8988T (cell line): Measurements from ENCODE around the gene FAM83F.

Experiments used
- DNase-seq: peaks from one replicate; pipeline ENCODE4 v3.0.0; 2011

Gene FAM83F

DNA sequence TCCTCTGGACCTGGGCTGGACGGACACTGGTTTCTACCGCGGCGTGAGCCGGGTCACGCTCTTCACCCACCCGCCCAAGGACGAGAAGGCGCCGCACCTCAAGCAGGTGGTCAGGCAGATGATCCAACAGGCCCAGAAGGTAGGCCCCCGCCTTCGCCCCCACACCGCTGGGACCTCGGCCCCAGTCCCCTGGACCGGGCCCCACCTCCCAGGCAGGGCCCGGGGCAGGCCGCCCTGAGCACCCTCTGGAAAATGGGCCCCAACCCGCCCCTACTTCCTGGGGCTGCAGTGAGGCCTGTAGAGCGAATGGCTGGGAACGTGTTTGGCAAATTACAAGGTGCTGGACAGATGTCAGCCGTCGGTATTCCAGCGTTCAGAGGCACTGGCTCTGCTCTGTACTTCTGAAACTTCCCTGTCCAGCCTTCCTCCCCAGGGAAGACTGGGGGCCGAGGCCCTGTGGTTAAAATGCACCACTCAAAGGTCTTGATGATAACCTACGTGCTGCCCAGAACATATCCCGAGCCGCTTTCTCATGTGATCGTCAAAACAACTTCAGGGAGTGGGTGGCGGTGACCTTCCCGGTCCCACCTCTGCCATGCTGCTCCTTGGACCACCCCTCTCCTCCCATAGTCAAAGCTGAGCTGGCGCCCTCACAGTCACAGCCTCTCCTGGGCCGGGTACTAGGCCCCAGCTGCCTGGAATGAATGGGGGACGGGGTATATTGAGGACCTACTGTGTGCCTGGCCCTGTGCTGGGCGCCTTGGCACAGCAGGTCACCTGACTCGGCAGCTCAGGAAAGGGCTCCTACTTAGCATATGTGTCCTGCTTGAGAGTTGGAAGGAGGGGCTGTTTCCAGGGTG lies 869 bp downstream of the FAM83F start:
- no peak for DNase-seq

GRCh38 chr22:39996732-39997131 lies 2.0 kb downstream of the FAM83F start:
- DNase-seq, result no peak

DNA sequence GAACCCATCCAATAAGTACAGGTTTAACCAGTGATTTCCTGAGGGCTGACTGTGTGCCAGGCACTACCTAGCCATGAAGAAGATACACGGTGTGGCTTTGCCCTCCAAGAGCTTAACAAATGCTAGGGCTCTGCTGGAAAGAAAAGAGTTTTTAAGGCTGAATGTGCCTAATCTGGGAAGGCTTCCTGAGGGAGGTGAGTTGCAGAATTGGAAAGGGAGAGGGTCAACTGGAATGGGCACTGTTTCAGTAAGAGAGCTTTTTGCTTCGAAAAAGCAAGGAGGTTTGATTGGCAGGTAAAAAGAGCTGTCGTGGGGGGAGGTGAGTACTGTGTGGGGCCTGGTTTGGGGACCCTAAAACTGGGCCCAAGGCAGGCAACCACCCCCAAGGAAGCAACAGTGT lies 2.7 kb downstream of the FAM83F start:
- no peak for DNase-seq

GRCh38 chr22:39997939-39998726 lies 3.4 kb downstream of the FAM83F start:
- no peak for DNase-seq

GRCh38 chr22:39999144-39999757 lies 4.5 kb downstream of the FAM83F start:
- DNase-seq, result no peak

- DNase-seq, result no peak
Measured at GRCh38 chr22:40000171-40000570, 5.4 kb downstream of the FAM83F start.

DNA sequence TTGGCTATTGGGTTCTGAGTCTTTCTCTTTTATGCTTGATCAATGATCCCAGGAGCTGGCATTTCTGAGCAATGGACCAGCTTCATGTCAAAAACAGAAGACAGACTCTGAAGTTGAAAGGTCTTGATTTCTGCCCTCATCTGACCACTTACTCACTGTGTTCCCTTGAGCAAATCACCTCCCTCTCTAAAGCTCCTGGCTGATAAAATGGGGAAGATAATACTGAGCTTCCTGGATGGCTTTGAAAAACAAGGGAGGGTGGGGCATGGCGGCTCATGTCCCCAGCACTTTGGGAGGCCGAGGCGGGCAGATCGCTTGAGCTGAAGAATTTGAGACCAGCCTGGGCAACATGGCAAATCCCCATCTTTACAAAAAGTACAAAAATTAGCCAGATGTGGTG lies 6.4 kb downstream of the FAM83F start:
- DNase-seq, result no peak

GRCh38 chr22:40001800-40002577 lies 7.2 kb downstream of the FAM83F start:
- no peak for DNase-seq

GRCh38 chr22:40002935-40003715 lies 8.4 kb downstream of the FAM83F start:
- no peak for DNase-seq

DNA sequence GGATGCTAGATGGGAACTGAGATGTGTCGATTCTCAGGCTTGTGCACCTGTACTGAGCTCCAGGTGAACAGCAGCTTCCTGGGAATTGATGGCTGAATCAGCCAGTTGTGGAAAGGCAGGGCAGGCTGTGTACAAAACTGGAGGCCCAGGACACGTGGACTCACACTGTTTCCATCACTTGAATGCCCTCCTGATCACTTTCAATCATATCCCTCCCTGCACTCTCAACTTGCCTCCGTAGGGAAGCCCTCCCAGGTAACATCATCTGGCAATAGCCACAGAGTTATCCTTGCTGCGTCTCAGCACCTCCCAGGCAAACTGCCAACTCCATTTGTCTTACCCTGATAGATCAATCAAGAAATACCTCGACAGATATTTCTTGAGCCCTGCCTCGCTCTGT lies 10.1 kb downstream of the FAM83F start:
- no peak for DNase-seq

DNA sequence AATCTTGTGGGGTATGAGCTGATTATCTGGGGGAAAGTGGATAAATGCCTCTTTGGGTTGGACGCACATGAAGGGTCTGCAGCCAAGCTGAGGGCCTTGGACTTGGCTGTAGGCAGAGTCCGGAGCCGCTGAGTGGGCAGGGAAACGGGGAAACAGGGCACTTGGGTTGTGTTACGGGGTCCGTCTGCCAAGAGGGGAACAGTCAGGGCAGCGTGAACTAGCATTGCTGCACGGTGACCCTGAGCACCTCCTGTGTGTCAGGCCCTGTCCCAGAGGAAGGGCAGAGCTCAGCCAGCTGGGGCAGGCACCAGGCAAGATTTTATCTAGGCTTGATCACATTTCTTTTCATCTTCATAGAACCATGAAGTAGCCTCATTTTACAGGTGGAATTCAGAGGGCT lies 11.9 kb downstream of the FAM83F start:
- no peak for DNase-seq

DNA sequence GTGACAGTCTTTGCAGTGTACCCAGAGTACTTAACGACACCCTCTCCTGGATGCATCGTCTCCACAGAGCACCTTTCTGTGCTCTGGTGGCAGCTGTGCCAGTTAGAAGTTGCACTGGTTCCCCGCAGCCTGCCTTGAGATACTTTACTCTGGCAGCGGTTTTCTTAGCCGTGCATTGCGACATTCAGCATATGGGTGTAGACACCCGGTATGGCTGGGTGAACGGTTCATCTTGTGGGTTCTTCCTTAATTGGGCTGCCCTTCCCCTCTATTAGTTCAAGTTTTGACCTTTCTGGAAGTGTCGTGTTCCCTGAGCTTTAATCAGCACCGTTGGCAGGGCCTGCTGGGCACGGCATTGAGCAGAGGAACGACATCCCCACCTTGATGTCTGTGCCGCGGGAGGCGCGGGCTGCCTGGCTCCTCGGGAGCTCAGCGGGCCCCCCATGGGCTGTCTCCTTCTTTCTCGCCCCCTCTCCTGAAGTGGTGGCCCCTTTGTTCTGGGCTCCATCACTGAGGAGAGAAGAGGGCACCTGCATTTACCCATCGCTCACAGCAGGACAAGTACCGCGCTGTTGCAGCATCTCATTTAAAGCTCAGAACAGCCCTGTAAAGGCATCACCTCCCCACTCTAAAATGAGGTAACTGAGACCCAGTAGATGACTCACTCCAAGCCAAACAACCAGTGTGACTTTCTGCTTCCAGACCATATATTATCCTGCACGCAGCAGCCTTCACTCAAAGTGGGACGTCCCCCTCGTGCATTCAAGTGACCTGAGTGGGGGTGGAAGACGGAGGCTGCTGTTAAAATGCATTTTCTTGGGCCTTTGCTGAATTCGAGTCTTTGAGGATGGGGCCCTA lies 13.3 kb downstream of the FAM83F start:
- no peak for DNase-seq

DNA sequence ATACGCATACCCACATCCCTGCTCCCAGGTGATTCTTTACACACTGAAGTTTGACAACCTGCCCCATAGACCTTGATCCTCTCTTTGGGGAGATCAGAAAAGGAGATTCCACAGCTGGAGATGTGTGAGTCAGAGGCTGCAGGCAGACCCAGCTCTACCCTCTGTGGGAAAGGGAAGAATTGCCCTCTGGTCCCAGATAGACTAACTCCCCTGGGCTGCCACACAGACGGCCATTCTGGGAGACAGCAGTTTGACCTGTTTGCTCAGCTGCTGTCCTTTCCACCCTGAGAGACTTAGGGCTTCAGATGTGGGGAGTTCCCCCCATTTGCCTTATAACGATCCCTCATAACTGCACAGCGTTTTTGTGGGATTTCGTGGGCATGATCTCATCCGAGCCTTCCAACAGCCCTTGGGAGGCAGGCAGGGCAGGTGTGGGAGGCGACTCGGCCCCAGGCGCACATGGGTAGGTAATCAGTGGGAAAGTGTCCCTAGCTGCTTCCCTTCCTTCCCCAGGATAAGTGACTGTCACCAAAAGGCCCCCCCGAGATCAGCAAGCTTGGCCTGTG lies 14.1 kb downstream of the FAM83F start:
- no peak for DNase-seq

DNA sequence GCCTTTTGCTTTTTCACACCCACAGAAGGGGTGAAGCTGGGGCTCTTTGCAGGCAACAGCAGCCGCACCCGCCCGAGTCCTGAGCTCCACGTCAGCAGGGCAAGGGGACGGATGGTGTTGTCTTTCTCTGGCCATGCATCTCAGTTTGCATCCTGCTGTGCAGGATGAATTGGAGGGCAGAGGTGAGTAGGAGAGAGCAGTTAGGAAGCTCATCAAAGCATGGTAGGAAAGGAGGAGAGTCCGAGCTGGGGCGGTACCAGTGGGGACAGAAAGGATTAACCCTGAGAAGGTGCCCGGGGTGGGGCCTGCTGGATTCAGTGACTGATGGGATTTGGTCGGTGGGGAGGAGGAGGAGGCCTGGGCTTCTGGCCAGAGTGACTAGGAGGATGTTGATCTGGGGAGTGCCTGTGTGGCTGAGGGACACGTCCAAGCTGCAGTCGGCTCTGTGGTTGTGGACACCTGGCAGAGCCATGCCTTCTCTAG lies 14.6 kb downstream of the FAM83F start:
- DNase-seq, result no peak

GRCh38 chr22:40009951-40010671 lies 15.4 kb downstream of the FAM83F start:
- no peak for DNase-seq

- DNase-seq, result no peak
Measured at GRCh38 chr22:40010746-40011145, 16.0 kb downstream of the FAM83F start.

DNA sequence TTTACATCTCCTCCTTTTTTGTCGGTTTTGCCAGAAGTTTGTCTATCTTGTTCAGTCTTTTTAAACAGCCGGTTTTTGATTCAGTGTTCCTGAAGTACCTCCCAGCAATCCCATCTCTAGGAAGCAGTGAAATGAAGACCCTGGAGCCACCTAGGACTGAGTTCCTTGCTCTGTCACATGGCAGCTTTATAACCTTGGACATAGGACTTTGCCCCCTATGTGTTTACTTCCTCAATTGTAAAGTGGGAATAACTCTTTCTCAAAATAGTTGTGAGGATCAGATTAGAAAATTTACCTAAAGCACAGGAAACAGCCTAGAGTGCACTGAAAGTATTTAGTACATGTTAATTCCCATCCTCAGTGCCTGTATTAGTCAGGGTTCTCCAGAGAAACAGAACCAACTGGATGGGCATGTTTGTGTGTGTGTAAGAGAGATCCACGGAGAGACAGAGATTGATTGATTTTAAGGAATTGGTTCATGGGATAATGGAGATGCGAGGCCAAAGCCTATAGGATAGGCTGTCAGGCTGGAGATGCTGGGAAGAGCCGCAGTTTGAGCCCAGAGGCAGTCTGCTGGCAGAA lies 20.0 kb downstream of the FAM83F start:
- no peak for DNase-seq

GRCh38 chr22:40015358-40015976 lies 20.7 kb downstream of the FAM83F start:
- DNase-seq, result no peak

DNA sequence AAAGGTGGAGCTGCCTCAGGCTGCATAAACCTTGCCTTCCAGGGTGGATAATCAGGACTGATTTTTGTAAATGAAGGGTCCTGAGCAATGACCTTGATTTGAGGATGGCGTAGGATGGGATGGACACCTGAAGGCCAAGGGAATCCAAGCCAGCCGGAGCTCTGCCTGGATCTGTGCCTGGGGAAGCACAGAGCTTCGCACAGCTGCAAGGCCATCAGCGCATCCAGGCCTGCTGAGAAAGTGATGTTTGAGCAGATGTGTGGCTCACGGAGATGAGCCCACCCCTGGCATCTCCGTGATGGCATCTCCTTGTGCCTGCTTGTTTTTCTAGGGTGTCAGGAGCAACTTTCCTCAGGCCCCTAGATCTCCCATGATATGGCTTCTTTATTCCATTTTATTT lies 23.3 kb downstream of the FAM83F start:
- no peak for DNase-seq
